ENCODE measurements around the gene PREP. TPM values are rescaled to one million over a fixed set of nuclear protein-coding genes. Genes with fewer than 3 reads are reported as not detected.

The PREP gene
- total RNA-seq, 2 donors from 2014 or later, result 13.7 to 16.8 TPM

DNA sequence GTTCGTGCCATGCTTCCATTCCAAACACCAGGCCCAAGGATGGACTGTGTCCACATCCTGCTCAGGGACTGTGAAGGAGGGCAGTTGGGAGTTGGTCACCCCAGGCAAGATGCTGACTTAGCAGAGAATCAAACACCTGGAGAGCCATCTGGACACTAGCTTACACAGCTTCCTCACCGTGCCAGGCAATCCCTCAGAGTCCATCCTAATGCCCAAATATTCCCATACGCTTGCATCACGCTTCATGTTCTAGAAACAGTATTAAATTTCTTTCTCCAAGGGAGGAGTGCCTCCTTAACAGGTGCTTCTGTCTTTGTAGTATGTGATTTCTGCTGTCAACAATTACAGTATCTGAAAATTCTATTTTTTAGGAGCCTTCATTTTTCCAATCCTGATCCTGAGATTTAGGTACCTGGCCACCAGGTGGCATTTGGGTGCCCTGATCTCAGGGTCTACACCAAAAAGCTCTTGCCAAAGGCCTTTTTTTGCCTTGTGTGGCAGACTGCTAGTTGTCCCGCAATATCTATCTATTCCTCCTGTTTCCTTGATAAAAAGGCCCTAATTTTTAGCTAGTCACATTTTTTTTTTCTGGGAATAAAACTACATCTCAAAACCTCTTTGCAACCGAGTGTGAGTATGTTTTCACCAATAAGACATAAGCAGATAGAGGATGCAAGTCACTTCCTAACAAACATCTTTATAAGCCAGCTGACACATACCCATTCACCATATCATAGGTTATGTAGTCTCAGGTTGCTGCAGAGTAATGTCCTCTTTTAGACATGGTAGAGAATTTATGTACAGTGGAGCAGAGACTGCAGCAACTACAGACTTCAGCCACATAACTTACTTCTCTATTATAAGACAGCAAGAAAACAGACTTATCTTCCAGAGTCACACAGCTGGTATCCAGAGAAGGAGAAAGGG is 85.0 kb downstream of the PREP start:
- Histone ChIP-seq H3K27ac (no peak overlapping the region), H3K36me3 (peaks cover 18% of the 10 kb centered on the region), H3K4me1 (peaks cover 0 to 9% of the 10 kb centered on the region in 2 donors)

DNA sequence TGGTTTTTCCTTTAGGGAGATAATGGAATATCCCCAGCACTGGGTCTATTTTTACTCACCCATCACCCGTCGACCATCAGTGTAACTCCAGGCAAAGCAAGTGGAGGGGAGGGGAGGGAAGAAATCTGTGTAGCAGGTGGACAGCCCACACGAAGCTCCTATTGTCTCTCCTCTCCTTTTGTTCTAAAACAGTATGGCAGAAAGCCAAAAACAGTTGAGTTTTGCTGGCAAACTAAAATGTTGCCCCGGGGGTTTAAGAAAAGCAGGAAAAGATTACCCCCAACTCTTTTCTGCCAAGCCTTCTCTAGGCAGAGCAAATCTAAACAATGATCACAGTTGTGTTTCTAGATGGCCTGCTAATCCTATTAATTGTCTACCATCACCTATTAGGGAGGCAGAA is 89.7 kb downstream of the PREP start:
- Histone ChIP-seq H3K9me3 (no peaks in the 10 kb centered on the region), H3K4me1 (peaks cover 0 to 8% of the 10 kb centered on the region in 2 donors), H3K27ac (no peak overlapping the region), H3K4me3 (no peak overlapping the region), H3K36me3 (no peaks in the 10 kb centered on the region), H3K27me3 (no peaks in the 10 kb centered on the region)
- DNase-seq (ENCODE audit: low spot score), result no peak
- TF ChIP-seq, protein P1, sequence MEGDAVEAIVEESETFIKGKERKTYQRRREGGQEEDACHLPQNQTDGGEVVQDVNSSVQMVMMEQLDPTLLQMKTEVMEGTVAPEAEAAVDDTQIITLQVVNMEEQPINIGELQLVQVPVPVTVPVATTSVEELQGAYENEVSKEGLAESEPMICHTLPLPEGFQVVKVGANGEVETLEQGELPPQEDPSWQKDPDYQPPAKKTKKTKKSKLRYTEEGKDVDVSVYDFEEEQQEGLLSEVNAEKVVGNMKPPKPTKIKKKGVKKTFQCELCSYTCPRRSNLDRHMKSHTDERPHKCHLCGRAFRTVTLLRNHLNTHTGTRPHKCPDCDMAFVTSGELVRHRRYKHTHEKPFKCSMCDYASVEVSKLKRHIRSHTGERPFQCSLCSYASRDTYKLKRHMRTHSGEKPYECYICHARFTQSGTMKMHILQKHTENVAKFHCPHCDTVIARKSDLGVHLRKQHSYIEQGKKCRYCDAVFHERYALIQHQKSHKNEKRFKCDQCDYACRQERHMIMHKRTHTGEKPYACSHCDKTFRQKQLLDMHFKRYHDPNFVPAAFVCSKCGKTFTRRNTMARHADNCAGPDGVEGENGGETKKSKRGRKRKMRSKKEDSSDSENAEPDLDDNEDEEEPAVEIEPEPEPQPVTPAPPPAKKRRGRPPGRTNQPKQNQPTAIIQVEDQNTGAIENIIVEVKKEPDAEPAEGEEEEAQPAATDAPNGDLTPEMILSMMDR (IDR thresholded peaks at IDR 0.05), result no peak

More for the DNA sequence above, 85.0 kb downstream of the PREP start:
- Histone ChIP-seq H3K9me3 (no peaks in the 10 kb centered on the region), H3K4me3 (no peak overlapping the region), H3K27me3 (no peaks in the 10 kb centered on the region)
- no peak for DNase-seq (ENCODE audit: low spot score)
- TF ChIP-seq, protein P1 (IDR thresholded peaks at IDR 0.05), result peak in 1 of 2 donors; percentile 42

DNA sequence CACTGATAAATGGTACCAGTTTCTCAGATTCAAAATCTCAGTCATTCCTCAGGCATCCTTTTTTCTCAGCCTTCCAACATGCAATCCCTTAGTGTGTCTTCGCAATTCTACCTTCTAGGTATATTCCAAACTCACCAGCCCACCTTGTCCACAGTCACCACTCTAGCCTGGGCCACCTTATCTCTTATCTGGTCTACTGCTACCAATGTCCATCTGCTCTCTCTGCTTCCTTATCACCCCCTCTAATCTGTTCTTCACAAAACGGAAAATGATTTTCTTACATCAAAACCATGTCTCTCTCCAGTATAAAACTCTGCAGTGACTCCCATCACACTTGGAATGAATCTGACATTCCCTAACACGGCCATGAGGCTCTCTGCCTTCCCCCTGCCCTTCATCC is 91.9 kb downstream of the PREP start:
- TF ChIP-seq, protein P1 (IDR thresholded peaks at IDR 0.05), result no peak
- no peak for DNase-seq (ENCODE audit: low spot score)
- H3K4me1 ChIP-seq, result peaks cover 0 to 8% of the 10 kb centered on the region in 2 donors
- no peak overlapping the region for H3K27ac ChIP-seq
- no peaks in the 10 kb centered on the region for H3K36me3 ChIP-seq
- no peaks in the 10 kb centered on the region for H3K27me3 ChIP-seq
- no peak overlapping the region for H3K4me3 ChIP-seq
- no peaks in the 10 kb centered on the region for H3K9me3 ChIP-seq

DNA sequence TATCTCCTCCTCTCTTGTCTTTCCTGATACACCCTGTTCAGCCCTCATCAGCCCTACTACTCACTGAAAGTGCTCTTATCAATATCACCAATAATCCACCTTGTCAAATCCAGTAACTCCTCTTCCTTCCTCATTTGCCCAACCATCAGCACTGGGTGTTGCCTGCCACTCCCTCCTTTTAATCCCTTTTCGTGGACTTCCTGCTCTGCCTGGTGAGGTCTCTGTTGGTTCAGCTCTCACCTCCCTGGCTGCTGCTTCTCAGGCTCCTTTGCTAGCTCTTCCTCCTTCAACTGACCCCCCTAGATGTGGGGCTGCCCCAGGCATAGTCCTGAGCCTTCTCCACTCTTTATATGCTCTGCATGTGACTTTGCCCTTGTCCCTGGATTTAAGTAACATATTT is 92.5 kb downstream of the PREP start:
- no peaks in the 10 kb centered on the region for H3K27me3 ChIP-seq
- peaks cover 0 to 8% of the 10 kb centered on the region in 2 donors for H3K4me1 ChIP-seq
- DNase-seq (ENCODE audit: low spot score), result no peak
- no peak overlapping the region for H3K27ac ChIP-seq
- no peaks in the 10 kb centered on the region for H3K36me3 ChIP-seq
- TF ChIP-seq, protein P1 (IDR thresholded peaks at IDR 0.05), result no peak
- H3K4me3 ChIP-seq, result no peak overlapping the region
- no peaks in the 10 kb centered on the region for H3K9me3 ChIP-seq

DNA sequence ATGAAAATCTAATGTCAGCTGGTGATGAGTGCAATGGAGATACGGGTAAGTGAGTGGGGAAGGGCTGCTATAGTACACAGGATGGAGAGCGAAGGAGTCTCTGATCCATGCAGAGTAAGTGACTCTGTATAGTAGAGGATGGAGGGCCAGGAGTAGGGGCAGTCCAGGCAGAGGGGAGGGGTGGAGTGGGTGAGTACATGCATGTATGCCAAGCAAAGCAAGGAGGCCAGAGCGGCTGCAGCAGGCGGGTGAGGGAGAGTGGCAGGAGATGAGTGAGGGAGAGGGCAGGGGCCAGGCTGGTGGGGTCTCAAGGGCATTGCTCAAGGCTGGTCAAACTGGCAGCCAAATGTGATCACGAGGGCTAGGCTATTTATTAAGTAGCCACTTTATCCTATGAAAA is 94.0 kb downstream of the PREP start:
- Histone ChIP-seq H3K27me3 (no peaks in the 10 kb centered on the region), H3K4me1 (peaks cover 0 to 8% of the 10 kb centered on the region in 2 donors), H3K9me3 (no peaks in the 10 kb centered on the region), H3K36me3 (no peaks in the 10 kb centered on the region), H3K27ac (peak overlapping the region in 1 of 2 donors; percentile 12), H3K4me3 (no peak overlapping the region)
- DNase-seq (ENCODE audit: low spot score), result no peak
- TF ChIP-seq, protein P1 (IDR thresholded peaks at IDR 0.05), result no peak

Measured in right atrium auricular region (tissue), 2 donors.